ENCODE results near the gene MGST2. TPM values are rescaled to one million over a fixed set of nuclear protein-coding genes. Genes with fewer than 3 reads are reported as not detected.

MGST2 gene
- total and polyA plus RNA-seq, 10 of the 15 experiments (the other 5 are each of a cell fraction or from before 2014, with no cell fraction given): 19.0 to 50.1 (median 30.6) TPM

DNA sequence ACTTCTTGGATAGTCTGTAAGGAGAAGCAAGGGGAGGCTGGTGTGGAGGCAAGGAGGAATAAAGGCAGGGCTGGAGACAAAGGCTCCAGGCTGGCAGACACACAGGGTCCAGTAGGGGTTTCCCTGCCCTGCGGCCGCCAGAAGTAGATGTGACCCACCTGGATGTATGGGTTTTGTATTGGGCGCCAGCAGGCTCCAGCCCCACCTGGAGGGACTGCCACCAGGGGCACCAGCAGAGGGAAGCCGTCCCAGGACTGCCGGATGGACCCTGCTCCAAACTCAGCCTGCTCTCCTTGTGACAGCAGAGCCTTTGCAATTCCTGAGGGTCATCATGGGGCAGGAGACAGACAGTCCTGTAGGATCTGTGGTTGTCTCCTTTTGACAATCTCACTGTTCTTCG lies 52.7 kb downstream of the MGST2 start:
- SMC1A ChIA-PET (ENCODE audit: uncharacterized antibody, unreplicated experiment): no interaction called here
- H3K4me2 ChIP-seq (ENCODE audit: control insufficient read depth, insufficient read depth): no peak overlapping the region
- no peak overlapping the region for H3K9ac ChIP-seq (ENCODE audit: control insufficient read depth, insufficient read depth, low read length)
- no peak for DNase-seq (ENCODE audit: low read depth, low spot score)
- in situ Hi-C loops (cut with MboI) (no loop called here), intact Hi-C loops (cut with micrococcal nuclease; ENCODE audit: unreplicated experiment) (no loop called here)
- H3K79me2 ChIP-seq (ENCODE audit: control insufficient read depth, insufficient read depth, low read length): no peaks in the 10 kb centered on the region
- FAIRE-seq: no peak
- no peaks in the 10 kb centered on the region for H3K9me3 ChIP-seq (replicated peaks; ENCODE audit: control insufficient read depth, insufficient read depth, low read length)
- POLR2A ChIA-PET: no interaction called here
- ATAC-seq: no peak
- no peaks in the 10 kb centered on the region for H4K20me1 ChIP-seq (ENCODE audit: control insufficient read depth, insufficient read depth)
- no peak overlapping the region for H2AFZ ChIP-seq (ENCODE audit: control insufficient read depth, low read depth, low read length)
- H3K4me3 ChIP-seq: no peak overlapping the region
- WGBS (ENCODE audit: insufficient coverage, insufficient replicate concordance, low lambda C conversion rate, missing lambda C conversion rate): 40% methylated on average over 6 of the region's 6 CpGs
- no peaks in the 10 kb centered on the region for H3K27me3 ChIP-seq (replicated peaks in 1 of 2; ENCODE audit: control insufficient read depth in 2 of 2, insufficient read depth in 2 of 2, low read length in 1 of 2)
- CTCF ChIA-PET: interaction anchor here (0.7 kb wide), 1 partner anchor 529 kb away, joined by 3 read pairs; no protein-coding TSS in a partner anchor
- TF ChIP-seq, protein P1, sequence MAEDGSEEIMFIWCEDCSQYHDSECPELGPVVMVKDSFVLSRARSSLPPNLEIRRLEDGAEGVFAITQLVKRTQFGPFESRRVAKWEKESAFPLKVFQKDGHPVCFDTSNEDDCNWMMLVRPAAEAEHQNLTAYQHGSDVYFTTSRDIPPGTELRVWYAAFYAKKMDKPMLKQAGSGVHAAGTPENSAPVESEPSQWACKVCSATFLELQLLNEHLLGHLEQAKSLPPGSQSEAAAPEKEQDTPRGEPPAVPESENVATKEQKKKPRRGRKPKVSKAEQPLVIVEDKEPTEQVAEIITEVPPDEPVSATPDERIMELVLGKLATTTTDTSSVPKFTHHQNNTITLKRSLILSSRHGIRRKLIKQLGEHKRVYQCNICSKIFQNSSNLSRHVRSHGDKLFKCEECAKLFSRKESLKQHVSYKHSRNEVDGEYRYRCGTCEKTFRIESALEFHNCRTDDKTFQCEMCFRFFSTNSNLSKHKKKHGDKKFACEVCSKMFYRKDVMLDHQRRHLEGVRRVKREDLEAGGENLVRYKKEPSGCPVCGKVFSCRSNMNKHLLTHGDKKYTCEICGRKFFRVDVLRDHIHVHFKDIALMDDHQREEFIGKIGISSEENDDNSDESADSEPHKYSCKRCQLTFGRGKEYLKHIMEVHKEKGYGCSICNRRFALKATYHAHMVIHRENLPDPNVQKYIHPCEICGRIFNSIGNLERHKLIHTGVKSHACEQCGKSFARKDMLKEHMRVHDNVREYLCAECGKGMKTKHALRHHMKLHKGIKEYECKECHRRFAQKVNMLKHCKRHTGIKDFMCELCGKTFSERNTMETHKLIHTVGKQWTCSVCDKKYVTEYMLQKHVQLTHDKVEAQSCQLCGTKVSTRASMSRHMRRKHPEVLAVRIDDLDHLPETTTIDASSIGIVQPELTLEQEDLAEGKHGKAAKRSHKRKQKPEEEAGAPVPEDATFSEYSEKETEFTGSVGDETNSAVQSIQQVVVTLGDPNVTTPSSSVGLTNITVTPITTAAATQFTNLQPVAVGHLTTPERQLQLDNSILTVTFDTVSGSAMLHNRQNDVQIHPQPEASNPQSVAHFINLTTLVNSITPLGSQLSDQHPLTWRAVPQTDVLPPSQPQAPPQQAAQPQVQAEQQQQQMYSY (CRISPR knock-in tag; IDR thresholded peaks at IDR 0.05): no peak
- no peak for TF ChIP-seq WRNIP1 (IDR thresholded peaks at IDR 0.05; ENCODE audit: borderline replicate concordance, low read depth, low read length)
- no peak for TF ChIP-seq ZBTB33 (IDR thresholded peaks at IDR 0.05)
- TF ChIP-seq TCF3 (IDR thresholded peaks at IDR 0.05; ENCODE audit: borderline replicate concordance, insufficient read depth, low read depth, low read length): no peak
- no peak for TF ChIP-seq BCL3 (IDR thresholded peaks at IDR 0.05; ENCODE audit: borderline replicate concordance, insufficient read depth, low read depth, low read length, poor library complexity, severe bottlenecking)
- H3K36me3 ChIP-seq (ENCODE audit: control insufficient read depth in 2 of 2, insufficient read depth in 2 of 2, low read length in 1 of 2): no peaks in the 10 kb centered on the region; a peak in 1 of 4 replicates
- no TSS peak for BruUV-seq (replicated peaks)
- RAD21 ChIA-PET (ENCODE audit: unreplicated experiment): no interaction called here
- H3K4me1 ChIP-seq (ENCODE audit: control insufficient read depth, insufficient read depth, low read length): no peaks in the 10 kb centered on the region
- no peak overlapping the region for H3K27ac ChIP-seq (ENCODE audit: control insufficient read depth, insufficient read depth)
